SU-DHL-6 (cell line): ENCODE data around the gene LCP1.

Experiments used
- H2AFZ ChIP-seq: fragments of 200-600 bp; sonication (generic); 2 replicates; pipeline ENCODE4 v1.6.1; 2014; ENCODE audit warnings: low read depth, mild to moderate bottlenecking, moderate library complexity, mixed read lengths, antibody characterized with exemption, low read length; ENCODE audit not compliant: severe bottlenecking
- H3F3A ChIP-seq: fragments of 200-600 bp; shearing (Covaris generic); 2 replicates; pipeline ENCODE4 v1.6.0; 2016; ENCODE audit warnings: antibody characterized with exemption, mild to moderate bottlenecking; ENCODE audit not compliant: insufficient read depth
- H3K27ac ChIP-seq: fragments of 200-600 bp; sonication (generic); 2 replicates; pipeline ENCODE4 v1.5.1; 2016; ENCODE audit warnings: low read depth, mild to moderate bottlenecking, low read length, moderate library complexity, mixed read lengths
- H3K27me3 ChIP-seq: fragments of 200-600 bp; sonication (generic), shearing (Covaris generic); 2 replicates; pipeline ENCODE4 v1.6.0; 2014; ENCODE audit warnings: mild to moderate bottlenecking, low read length
- H3K36me3 ChIP-seq: fragments of 200-600 bp; sonication (generic); 2 replicates; pipeline ENCODE4 v1.6.1; 2014; ENCODE audit warnings: mild to moderate bottlenecking, low read length, mixed read lengths
- H3K4me2 ChIP-seq: fragments of 300-600, 200-600 bp; shearing (Covaris generic), sonication (generic); 2 replicates; pipeline ENCODE4 v1.6.0; 2014; ENCODE audit warnings: low read length, low read depth, mild to moderate bottlenecking; ENCODE audit not compliant: poor library complexity, severe bottlenecking
- H3K4me3 ChIP-seq: fragments of 200-600 bp; sonication (generic); 2 replicates; pipeline ENCODE4 v1.5.1; 2014; ENCODE audit warnings: antibody characterized with exemption, low read length, mild to moderate bottlenecking, mixed read lengths; ENCODE audit not compliant: insufficient read depth, poor library complexity, severe bottlenecking
- H3K79me2 ChIP-seq: fragments of 200-600 bp; sonication (generic); 2 replicates; pipeline ENCODE4 v1.6.1; 2014; ENCODE audit warnings: mild to moderate bottlenecking, low read length, moderate library complexity; ENCODE audit not compliant: insufficient read depth
- H3K9ac ChIP-seq: fragments of 200-600 bp; sonication (generic); 2 replicates; pipeline ENCODE4 v1.7.0; 2014; ENCODE audit warnings: mild to moderate bottlenecking, low read length
- H3K9me2 ChIP-seq: fragments of 200-600 bp; sonication (generic); replicated peaks from 2 replicates; pipeline ENCODE4 v1.6.1; 2014; ENCODE audit warnings: low read length; ENCODE audit not compliant: insufficient read depth
- H3K9me3 ChIP-seq: fragments of 200-600 bp; sonication (generic); 2 replicates; pipeline ENCODE4 v1.6.1; 2014; ENCODE audit warnings: low read length, mixed read lengths; ENCODE audit not compliant: insufficient read depth
- H4K20me1 ChIP-seq: fragments of 200-600 bp; sonication (generic); 2 replicates; pipeline ENCODE4 v1.6.1; 2014; ENCODE audit warnings: low read depth, mild to moderate bottlenecking, antibody characterized with exemption, low read length, moderate library complexity, mixed read lengths
- EZH2phosphoT487 ChIP-seq: fragments of 200-600 bp; sonication (generic), shearing (Covaris generic); conservative IDR thresholded peaks from 2 replicates; pipeline ENCODE4 v1.6.1; 2018; ENCODE audit warnings: mild to moderate bottlenecking, antibody characterized with exemption, low read length, moderate library complexity, mixed read lengths
- TF ChIP-seq, protein P1 (sequence below): fragments of 200-600 bp; sonication (generic); IDR thresholded peaks from one replicate; pipeline ENCODE4 v1.5.1; 2017; ENCODE audit warnings: antibody characterized with exemption, mild to moderate bottlenecking, low read length, moderate library complexity; ENCODE audit not compliant: insufficient read depth, poor library complexity, severe bottlenecking

LCP1 gene

DNA sequence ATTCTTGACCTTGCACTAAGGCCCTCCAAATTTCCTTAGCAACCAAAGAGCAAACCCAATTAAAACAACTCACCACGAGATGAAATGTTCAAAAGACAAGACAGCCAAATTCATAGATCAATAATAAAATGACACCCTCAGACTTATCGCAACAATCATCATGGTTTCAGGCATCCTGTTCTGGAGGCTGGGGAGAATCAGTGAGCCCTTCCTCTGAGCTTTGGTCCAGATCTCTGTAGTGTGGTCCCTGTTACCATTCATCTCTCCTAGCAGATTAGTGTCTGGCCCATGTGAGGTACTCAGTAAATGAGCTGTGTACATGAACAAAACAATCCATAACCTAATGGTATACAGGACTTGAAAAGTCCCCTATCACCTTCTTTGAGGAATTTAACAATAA lies 12.2 kb downstream of the LCP1 start:
- Histone ChIP-seq H2AFZ (no peak overlapping the region), H3K27me3 (no peaks in the 10 kb centered on the region), H3K4me3 (peak overlapping the region; percentile 35), H3K9me3 (no peaks in the 10 kb centered on the region), H3K79me2 (peaks cover 97% of the 10 kb centered on the region), H3K4me2 (peak overlapping the region; percentile 98), H3K36me3 (peaks cover 15% of the 10 kb centered on the region), H3K9ac (0 out of 2 replicates have a peak overlapping the region, but pooled peaks have one; percentile 90), H3F3A (peaks cover 94% of the 10 kb centered on the region), H3K27ac (peak overlapping the region; percentile 99), H4K20me1 (peaks cover 54% of the 10 kb centered on the region), H3K9me2 (no peaks in the 10 kb centered on the region)
- TF ChIP-seq, protein P1, sequence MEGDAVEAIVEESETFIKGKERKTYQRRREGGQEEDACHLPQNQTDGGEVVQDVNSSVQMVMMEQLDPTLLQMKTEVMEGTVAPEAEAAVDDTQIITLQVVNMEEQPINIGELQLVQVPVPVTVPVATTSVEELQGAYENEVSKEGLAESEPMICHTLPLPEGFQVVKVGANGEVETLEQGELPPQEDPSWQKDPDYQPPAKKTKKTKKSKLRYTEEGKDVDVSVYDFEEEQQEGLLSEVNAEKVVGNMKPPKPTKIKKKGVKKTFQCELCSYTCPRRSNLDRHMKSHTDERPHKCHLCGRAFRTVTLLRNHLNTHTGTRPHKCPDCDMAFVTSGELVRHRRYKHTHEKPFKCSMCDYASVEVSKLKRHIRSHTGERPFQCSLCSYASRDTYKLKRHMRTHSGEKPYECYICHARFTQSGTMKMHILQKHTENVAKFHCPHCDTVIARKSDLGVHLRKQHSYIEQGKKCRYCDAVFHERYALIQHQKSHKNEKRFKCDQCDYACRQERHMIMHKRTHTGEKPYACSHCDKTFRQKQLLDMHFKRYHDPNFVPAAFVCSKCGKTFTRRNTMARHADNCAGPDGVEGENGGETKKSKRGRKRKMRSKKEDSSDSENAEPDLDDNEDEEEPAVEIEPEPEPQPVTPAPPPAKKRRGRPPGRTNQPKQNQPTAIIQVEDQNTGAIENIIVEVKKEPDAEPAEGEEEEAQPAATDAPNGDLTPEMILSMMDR, result no peak
- TF ChIP-seq EZH2phosphoT487, result no peak

DNA sequence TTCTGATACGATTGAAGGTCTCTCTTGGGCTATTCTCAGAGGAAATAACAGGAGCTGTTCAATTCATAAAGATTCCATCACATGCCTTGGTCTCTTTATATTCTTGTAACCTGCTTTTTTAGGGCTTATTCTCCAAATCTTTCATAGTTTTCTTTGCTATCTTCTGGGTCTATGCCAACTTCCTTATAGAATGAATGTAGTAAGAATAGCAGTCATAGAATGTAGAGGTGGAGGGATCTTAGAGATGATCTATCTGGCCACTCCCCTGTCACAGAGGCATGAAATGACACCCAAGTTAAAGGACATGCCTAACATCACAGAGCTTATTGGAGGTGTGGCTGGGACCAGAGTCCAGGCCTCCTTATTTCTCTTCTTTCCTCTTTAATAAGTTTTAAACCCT lies 13.2 kb downstream of the LCP1 start:
- Histone ChIP-seq H3K9ac (peak overlapping the region; percentile 45), H3K4me3 (peak overlapping the region; percentile 35), H3F3A (peaks cover 94% of the 10 kb centered on the region), H3K27ac (peak overlapping the region; percentile 99), H4K20me1 (peaks cover 55% of the 10 kb centered on the region), H2AFZ (no peak overlapping the region), H3K79me2 (peaks cover 97% of the 10 kb centered on the region), H3K9me3 (no peaks in the 10 kb centered on the region), H3K36me3 (peaks cover 19% of the 10 kb centered on the region), H3K27me3 (no peaks in the 10 kb centered on the region), H3K9me2 (no peaks in the 10 kb centered on the region), H3K4me2 (peak overlapping the region; percentile 98)
- TF ChIP-seq, protein P1, result no peak
- TF ChIP-seq EZH2phosphoT487, result no peak

DNA sequence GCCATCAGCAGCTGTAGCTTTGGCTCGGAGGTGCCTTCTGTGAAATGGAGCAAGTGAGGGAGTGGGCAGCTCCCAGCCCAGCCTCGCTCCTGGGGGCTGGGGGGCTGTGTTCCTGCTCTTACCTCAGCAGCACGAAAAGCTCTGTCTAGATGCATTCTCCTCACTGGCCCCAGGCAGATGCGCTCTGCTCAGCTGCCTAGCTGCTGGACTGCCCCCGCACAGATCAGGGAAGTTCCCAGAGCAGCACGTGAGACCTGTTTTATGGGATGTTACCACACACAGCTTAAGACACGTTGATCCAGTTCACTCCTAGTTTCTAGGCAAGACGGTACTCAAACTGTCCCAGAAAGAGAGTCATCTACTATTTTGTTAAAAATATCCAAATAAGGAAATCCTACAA lies 13.6 kb downstream of the LCP1 start:
- peak overlapping the region; percentile 99 for H3K27ac ChIP-seq
- H3K36me3 ChIP-seq, result peaks cover 22% of the 10 kb centered on the region
- peaks cover 97% of the 10 kb centered on the region for H3K79me2 ChIP-seq

More for the DNA sequence above, 13.6 kb downstream of the LCP1 start:
- Histone ChIP-seq H3K4me3 (peak overlapping the region; percentile 35), H3K4me2 (peak overlapping the region; percentile 98), H4K20me1 (peaks cover 55% of the 10 kb centered on the region), H3K9me2 (no peaks in the 10 kb centered on the region), H3K9me3 (no peaks in the 10 kb centered on the region), H3K9ac (peak overlapping the region; percentile 45), H3K27me3 (no peaks in the 10 kb centered on the region), H2AFZ (no peak overlapping the region), H3F3A (peaks cover 93% of the 10 kb centered on the region)
- TF ChIP-seq, protein P1, result no peak
- no peak for TF ChIP-seq EZH2phosphoT487
